Peyer's patch (tissue), 4 donors: Measurements from ENCODE around the gene SLC6A3.

ENCODE experiments used
- CTCF ChIP-seq, 6 experiments: fragments of 450-650 bp in 4 of 6; fragments of 200-600 bp in 2 of 6; sonication (generic) in 1 of 6; IDR thresholded peaks; one replicate each; pipeline ENCODE4 v1.5.1; 2017 to 2019; ENCODE audit warnings: antibody characterized with exemption in 6 of 6, mild to moderate bottlenecking in 3 of 6, moderate library complexity in 1 of 6
- POLR2A ChIP-seq, 2 donors: fragments of 450-650 bp; IDR thresholded peaks; one replicate each; pipeline ENCODE4 v1.5.1; 2017; ENCODE audit warnings: antibody characterized with exemption in 2 of 2, mild to moderate bottlenecking in 2 of 2, moderate library complexity in 2 of 2

GRCh38 chr5:1436681-1437080 is 8.6 kb downstream of the SLC6A3 start:
- TF ChIP-seq CTCF (IDR thresholded peaks at IDR 0.05): no peak
- TF ChIP-seq POLR2A (IDR thresholded peaks at IDR 0.05): no peak
